Measurements from ENCODE around the gene RBFOX2.

- TF ChIP-seq CENPX (CRISPR knock-in tag; IDR thresholded peaks at IDR 0.05) (no peak), HMGA1 (CRISPR knock-in tag; conservative IDR thresholded peaks at IDR 0.05) (no peak), POLR2AphosphoS5 (IDR thresholded peaks at IDR 0.05; ENCODE audit: low read depth, low read length) (no peak), SAFB2 (CRISPR knock-in tag; IDR thresholded peaks at IDR 0.05; ENCODE audit: borderline replicate concordance, low read depth) (no peak), RAD21 (CRISPR knock-in tag; IDR thresholded peaks at IDR 0.05) (no peak)
Observed at GRCh38 chr22:36064358-36064757, 35.7 kb upstream of the RBFOX2 start.
